GM19023 (cell line): Measurements from ENCODE around the gene PTGER3.

Source experiments
- ATAC-seq: cut with Tn5 transposase; IDR thresholded peaks from one replicate; pipeline ENCODE4 v1.9.1; 2021; ENCODE audit warnings: mild to moderate bottlenecking, moderate library complexity; ENCODE audit not compliant: unreplicated experiment

PTGER3 gene

DNA sequence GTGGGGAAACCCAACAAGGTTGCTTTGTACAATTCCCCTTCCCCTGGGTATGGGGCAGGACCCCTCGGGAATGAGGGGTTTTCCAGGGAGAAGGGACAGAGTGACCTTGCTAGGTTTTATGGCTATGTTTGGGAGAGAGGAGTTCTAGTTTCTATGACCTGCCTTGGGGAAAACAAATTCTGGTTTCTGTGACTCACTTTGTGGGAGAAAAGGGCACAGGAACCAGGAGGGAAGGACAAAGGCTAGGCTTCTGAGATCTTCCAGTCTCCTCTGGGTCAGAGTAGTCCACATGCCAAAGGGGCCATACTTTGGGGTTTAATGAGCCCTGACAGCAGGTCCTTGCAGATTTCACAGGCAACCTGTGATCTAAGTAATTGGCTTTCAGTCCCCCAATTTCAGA is 5.5 kb upstream of the PTGER3 start:
- no peak for ATAC-seq

DNA sequence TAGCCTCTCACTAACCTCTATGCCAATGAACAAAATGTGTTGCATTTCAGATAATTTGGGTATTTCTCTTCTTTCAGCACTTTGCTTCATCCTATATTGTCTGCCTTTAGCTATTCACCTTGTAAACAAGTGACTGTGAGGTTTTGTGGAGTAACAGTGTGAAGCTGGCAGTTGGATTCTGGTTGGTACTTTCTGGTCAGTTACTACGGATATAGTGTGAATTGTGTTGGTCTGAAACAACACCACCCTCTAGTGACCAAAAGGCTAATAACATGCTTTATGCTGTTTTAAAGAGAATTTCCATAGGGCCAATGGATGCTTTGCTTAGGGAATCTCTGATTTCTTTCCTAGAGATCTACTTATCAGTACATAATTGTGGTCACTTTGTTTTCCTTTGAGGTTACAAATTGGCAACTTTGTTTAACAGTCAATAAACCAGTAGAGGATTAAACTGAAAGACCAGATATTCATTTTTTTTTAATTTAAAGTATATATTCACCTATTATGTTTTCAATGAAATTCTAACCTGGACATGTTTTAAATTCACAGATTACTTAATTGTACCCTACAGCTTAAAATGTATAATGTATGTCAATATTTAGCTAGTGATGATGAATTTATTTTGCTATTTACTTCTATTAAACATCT is 2.5 kb upstream of the PTGER3 start:
- peak; percentile 53 for ATAC-seq

DNA sequence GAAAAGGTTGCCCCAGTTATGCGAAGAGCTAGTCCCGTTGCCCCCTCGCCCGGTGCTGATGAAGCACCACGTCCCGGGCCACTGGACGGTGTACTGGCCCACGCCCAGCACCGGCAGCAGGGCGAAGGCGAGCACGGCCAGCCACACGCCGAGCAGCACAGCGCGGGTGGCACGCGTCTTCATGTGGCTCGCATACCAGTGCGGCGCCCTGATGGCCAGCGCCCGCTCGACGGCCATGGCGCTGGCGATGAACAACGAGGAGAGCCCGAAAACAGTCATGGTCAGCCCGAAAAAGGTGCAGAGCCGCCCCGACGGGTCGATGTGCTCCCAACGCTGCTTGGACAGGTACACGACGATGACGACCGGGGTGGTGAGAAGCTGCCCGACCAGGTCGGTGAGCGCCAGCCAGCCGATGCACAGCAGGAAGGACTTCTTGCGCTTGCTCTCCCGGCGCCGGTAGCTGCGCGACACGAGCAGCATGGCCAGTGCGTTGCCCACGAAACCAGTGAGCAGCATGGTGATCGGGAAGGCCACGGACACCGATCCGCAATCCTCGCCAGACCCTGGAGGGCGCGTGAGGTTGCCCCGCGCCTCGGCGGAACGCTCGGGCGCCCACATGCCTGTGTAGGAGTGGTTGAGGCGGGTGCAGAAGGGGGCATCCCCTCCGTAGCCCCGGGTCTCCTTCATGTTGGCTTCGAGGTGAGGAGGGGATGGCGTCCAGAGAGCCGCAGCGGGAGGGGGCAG is 553 bp downstream of the PTGER3 start:
- ATAC-seq: no peak

DNA sequence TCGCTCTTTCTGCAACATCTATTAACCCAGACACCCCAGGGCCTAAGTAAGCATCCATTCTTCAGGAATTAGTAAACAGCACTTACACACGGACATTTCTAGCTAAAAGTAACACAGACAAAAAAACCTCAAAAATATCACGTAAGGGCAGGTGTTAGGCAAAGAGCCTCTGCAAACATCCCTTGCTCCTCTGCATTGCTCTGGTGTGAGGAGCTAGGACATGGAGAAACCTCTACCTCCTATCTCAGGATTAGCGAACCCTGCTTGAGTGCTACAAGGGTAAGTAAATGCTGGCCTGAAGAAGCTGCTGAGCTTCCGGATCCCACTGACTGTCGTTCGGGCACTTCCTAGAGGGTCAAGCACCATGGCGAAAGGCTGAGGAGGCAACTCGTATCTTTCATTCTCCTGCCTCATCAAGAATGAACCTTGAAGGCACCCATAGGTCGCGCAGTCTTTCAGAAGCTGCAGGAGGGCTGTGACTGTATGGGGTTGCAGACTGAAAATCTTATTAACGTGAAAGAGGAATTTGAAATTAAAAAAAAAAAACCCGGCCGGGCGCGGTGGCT is 2.1 kb downstream of the PTGER3 start:
- no peak for ATAC-seq

DNA sequence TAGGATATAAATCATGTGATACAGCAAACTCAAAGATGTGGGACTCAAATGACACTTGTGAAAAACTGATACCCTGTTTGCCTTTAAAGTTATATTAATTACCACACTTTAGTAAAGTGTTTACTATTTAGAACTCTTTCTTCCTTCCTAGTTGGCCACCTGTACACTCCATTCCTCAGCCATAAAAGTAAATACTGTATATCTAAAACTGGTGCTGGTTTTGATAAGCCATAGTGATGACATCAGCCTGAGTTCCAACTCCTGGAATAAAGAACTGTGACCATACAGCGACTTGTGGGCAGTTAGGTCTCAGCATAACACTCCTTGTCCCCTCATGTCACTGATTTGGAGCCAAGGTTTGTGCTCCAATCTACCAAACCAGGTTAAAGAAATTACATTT is 2.8 kb downstream of the PTGER3 start:
- ATAC-seq: no peak

DNA sequence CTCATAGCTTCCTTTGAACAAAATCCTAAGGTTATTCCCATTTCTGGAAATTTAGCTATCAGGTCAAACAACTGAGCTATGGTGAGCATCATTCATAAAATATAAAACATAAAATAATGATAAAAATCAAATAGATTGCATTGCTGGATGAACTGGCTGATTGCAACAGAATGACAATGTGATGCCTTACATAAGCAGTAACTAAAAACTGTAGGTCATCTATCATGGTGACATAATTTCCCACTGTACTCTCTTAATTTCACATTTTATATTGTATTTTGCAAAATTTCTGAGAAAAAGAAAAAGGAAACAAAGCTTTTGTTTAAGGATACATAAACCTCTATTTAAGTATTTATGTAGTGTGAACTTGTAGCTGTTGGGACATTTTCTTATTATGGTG is 4.6 kb downstream of the PTGER3 start:
- ATAC-seq: no peak

DNA sequence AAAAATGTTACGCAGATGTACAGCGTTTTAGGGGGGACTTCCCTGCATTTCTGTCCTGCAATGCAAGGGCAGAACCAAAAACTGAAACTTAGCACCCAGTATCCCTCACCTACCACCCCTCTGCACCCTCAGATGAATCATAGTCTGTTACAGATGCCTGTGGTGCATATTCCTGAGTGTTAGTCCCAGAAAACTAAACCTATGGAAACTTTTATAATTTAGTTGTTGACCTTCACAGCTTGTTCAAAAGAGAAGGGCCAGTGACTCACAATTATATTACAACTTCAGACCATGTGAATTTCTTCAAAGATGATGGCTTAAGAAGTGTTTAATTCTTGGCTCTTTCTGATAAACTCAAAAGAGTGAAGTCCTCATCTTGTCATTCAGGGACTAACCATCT is 5.8 kb downstream of the PTGER3 start:
- ATAC-seq: no peak

DNA sequence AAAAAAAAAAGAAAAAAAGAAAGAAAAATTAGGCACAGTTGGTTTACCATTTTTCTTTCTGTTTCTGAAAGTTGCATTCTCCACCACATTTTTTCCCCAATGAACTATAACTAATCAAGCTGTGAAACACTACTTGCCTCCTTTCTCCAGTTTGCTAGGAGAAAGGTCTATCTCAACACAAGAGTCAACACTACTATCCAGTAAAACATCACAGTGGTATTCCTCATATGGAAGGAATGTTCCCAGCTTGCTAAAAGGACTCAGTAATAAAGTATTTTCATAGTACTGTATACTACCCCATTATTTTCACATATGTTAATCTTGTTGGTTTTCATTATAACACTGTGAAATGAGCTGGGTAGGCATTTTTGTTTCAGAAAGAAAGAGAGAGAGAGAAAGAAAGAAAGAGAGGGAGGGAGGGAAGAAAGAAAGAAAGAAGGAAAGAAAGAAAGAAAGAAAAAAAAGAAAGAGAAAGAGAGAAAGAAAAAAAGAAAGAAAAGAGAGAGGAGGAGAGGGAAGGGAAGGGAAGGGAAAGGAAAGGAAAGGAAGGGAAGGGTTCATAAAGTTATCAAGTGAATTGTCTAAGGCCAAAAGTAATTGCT is 7.9 kb downstream of the PTGER3 start:
- no peak for ATAC-seq

DNA sequence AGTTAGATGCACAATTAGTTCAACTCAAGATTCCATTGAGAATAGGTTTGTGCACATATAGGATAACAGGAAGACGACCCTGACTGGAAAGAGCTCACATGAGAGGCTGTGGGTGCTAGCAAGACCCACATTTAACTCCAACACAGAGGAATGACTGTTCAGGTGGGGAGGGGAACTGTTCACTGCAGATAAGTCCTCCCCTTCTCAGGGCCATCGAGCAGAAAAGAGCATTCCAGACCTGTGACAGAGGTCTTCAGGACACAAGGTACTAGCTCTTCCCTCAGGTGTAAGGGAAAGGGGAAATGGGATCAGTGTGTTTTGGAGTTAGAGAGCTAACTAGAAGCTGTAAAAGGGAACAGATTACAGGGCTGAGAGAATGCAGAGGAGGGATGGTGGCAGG is 8.7 kb downstream of the PTGER3 start:
- no peak for ATAC-seq

DNA sequence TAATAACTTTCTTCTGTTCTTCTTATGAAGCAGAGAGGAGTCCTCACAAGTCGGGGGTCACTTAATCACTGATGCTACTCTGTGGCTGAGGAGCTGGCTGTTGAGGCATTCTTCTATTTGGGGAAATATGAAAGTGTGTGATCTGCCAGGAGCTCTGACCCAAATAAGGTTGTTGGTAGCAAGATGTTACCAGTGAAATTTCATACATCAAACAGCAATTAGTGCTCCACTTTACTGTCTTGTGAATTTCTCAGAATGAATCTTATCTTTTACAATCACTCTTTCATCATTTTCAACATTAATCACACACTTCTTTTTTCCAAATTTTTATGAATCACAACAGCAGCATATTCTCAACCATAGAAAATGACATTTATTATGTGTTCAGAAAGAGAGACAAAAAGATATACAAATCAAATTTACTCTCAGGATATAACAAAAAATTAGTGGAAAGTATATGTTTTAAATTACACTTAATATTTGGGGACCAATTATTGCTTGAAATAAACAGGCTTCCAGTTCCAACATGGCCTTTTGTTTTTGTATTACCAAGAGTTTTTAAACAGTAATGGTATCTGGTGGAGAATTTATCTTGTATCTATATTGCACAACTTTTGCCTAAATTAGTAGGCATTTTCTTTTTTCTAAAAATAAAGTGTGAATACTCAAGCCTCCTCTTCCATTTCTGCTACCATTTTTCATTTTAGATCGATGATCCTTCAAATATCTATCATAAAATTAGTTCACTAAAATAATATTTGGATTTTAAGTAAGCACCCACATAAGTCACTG is 9.6 kb downstream of the PTGER3 start:
- no peak for ATAC-seq

DNA sequence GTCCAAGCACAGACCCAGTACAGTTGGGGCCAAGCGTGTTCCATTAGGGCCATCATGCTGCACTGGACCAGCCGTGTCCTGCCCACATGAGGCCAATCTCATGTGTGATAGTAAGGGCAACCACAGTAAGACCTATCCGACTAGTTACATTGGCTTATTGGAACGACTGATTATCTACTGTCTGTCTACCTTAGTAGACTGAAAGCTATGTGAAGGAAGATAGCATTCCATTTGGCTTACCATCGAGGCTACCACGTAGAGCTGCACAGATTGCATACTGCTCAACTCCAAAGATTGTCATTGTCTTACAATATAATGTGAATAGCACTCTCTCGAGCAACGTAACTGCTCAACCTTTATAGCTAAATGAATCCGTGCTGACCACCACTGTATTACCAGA is 10.6 kb downstream of the PTGER3 start:
- ATAC-seq: no peak

DNA sequence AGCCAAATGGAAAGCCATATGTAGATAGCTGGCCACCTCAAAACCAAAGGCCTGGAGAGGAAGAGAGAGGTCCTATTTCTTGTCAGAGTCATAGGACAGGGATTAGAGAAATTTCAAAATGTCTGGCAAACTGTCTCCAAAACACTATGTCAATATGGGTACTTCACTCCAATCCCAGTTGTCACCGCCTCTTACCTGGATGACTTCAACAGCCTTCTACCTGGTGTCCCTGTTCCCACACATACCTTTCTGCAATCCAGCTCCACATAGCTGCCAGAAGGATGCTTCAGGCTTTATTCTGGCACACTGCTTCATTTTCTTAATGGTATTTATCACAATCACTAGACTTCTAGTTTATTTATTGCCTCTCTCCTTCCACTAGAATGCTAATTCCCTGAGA is 14.5 kb downstream of the PTGER3 start:
- no peak for ATAC-seq

DNA sequence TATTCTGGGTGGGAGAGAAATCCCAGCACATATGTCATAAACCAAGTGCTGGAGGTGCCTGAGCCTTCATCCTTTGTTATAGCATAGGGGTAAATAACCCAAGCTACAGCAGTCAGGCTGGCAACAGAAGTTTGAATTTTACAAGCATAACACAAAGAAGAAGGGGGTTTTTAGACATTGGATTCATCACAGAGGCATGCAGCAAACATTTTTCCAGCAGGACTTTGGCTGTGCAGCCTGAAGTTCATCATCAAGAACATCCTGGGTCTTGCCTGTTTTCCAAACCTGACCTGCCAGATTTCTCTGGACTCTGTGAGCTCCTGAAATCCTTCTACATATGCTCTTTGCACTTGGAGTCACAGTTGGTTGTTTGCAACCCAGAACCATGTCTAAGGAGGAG is 16.2 kb downstream of the PTGER3 start:
- no peak for ATAC-seq

DNA sequence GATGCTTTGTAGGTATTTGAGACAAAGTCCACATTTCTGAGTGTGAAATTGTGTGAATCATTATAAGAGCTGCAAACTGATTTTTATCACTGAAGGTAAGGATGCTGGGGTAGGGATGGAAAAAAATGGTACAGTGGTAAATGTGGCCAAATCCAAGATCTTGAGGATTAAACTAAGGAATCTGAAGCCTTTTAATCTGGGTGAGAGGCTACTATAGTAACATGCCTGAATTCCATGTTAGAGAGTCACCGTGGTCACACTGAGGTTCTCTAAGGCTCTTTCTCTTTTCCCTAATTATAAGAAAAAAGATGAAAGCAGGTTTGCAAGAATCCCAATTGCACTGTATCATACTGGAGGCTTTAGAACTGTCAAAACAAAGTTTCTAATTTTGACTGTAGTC is 17.6 kb downstream of the PTGER3 start:
- ATAC-seq: no peak

DNA sequence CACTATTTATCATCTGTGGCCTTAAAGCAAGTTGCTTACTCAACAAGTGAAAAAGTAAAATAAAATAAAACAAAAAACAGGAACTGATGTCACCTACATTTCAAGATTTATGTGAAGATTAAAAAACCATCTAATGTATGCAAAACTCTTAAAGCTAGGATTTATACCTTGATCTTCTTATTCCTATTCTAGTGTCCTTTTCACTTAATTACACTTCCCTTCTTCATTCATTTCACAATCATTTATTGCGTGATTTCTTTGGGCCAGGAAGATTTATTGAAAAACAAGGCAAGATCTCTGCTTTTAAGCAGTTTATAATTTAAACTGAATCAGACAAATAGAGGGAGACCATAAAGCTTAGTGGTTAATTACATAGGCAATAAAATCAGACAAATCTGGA is 18.6 kb downstream of the PTGER3 start:
- no peak for ATAC-seq

DNA sequence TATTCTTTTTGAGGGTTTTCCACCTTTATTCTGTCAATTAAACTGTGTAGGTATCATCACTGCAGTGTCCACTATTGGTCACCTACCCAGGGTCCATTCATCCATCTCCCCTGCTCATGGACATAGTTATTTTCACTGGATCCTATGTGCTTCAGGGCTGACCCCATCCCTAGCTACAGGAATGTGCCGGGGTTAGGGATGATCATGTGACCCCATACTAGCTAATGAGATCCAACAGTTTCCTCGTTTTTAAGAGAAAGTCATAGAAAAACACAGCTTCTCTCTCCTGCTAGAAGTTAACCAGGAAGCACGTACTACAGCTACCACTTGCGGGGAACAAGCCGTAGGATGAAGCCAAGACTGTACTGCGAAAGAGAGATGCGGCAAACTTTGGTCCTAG is 19.6 kb downstream of the PTGER3 start:
- no peak for ATAC-seq

DNA sequence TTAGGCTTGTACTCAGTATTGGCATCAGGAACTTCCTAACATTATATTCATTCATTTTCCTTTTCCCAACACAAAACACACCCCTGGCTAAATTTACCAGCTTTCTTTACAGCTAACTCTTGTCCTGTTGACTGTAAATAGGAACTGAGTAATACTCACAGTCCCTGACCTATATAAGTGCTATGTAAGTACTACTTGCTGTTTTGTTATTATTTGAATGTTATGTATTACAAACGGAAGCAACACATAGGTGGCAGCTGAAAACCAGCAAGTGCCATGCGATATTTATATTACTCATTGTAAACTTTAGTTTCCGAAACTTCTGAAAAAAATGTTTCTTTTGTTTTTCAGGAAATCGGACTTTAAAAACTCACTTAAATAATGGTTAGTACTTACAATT is 21.5 kb downstream of the PTGER3 start:
- no peak for ATAC-seq

DNA sequence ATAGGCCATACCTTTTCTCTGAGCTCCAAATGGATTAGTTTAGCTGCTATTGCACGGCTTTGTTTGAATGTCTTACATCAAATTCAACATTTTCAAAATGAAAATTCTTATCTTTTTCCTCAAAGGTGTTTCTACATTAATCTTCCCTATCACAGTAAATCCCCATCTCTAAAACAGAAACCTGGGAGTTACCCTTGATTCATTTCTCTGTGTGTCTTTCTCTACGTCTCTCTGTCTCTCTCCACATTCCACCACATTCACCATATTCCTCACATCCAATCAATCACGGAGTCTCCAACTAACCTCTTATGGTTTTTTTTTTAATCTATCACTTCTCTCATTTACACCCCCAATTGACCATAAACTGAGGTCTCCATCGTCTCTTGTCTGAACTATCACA is 24.1 kb downstream of the PTGER3 start:
- no peak for ATAC-seq

DNA sequence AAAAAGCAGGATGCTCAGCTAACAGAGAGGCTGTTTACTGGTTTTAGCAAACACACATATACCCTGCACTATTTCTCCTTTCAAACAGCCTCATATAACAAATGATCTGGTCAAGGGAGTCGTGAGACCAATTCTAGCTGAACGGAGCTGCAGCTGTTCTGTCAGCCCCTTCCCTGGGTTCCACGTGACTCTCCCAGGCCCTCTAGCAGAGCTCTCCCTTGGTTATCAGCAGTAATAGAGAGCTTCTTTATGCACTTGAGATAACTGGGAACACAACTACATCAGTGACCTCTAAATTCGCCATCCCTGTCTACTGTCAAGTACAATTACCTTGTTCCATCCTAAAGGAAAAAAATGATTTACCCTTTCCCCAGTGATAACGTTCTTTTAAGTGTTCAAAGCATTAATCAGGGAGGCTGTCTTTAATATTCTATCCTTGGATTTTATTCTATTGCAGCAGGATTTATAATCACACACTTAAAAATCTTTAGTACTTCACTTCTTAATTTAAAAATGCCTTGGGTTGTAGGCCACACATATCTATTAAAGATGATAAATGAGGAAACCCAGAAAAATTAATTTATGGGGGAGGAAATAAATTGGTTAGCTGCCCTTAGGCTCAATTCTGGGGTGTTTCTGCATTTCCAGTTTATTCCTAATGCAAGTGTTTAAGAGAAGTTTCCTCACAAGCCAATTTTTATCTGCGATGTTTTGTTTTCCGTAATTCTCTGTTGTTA is 28.2 kb downstream of the PTGER3 start:
- ATAC-seq: no peak

DNA sequence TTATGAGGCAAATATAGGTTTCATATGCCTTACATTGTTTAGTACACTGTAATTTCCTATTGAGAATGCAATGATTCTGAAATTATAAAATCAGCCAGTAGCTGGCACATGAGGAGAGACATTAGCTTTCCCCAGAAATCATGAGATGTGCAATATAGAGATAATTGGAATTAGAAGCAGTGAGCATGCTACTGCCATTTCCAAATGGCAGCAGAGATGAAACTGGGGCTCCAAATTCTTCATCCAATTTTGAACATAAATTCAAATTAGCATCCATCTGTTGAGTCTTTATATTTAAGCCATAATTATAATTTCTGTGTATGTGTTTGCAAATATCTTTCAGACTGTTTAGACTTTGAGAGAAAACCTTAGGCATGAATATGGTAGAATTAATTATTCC is 28.8 kb downstream of the PTGER3 start:
- no peak for ATAC-seq

DNA sequence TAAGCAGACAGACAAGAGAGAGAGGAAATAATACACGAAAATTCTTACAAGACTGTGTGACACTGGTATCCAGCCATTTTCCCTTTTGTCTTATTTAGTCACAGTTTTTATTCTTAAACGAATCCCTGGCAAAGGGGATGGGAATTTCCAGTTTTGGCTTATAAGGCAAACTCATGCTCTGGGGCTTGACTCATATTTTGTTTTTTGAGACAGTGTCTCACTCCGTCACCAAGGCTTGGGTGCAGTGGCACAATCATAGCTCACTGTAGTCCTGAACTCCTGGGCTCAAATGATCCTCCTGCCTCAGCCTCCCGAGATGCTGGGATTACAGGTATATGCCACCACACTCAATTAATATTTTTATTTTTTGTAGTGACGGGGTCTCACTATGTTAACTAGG is 31.9 kb downstream of the PTGER3 start:
- ATAC-seq: no peak
